Sigmoid colon (tissue), 7 donors: ENCODE measurements around the gene SRP54. TPM values are rescaled to one million over a fixed set of nuclear protein-coding genes. Genes with fewer than 3 reads are reported as not detected.

Source experiments
- DNase-seq: peaks from one replicate; pipeline ENCODE4 v3.0.0-alpha.2; 2019
- H3K27ac ChIP-seq, 4 donors: fragments of 200-600 bp; sonication (generic); one replicate each; pipeline ENCODE4 v1.5.1; 2016 to 2019; ENCODE audit warnings: mild to moderate bottlenecking in 1 of 4
- H3K27me3 ChIP-seq, 3 donors: fragments of 200-600 bp; sonication (generic); one replicate each; pipeline ENCODE4 v1.5.1; 2019; ENCODE audit warnings: mild to moderate bottlenecking in 1 of 3
- H3K36me3 ChIP-seq, 4 donors: fragments of 200-600 bp; sonication (generic); one replicate each; pipeline ENCODE4 v1.5.1; 2016 to 2019
- H3K4me1 ChIP-seq, 4 donors: fragments of 200-600 bp; sonication (generic); one replicate each; pipeline ENCODE4 v1.5.1; 2017 to 2019
- H3K4me3 ChIP-seq, 4 donors: fragments of 200-600 bp; sonication (generic); one replicate each; pipeline ENCODE4 v1.5.1; 2017 to 2019; ENCODE audit warnings: mild to moderate bottlenecking in 2 of 4, moderate library complexity in 1 of 4
- H3K9me3 ChIP-seq, 4 donors: fragments of 200-600 bp in 3 of 4; sonication (generic) in 3 of 4; one replicate each; pipeline versions ENCODE4 v1.5.1 to v1.6.1; 2013 to 2019
- EP300 ChIP-seq, 4 donors: sonication (generic); formaldehyde crosslinking; IDR thresholded peaks; one replicate each; pipeline ENCODE4 v1.6.1; 2017; ENCODE audit warnings: antibody characterized with exemption in 4 of 4
- POLR2A ChIP-seq, 2 donors: fragments of 450-650 bp; IDR thresholded peaks; one replicate each; pipeline ENCODE4 v1.6.1; 2016; ENCODE audit warnings: antibody characterized with exemption in 2 of 2, mild to moderate bottlenecking in 2 of 2, moderate library complexity in 2 of 2
- POLR2AphosphoS5 ChIP-seq, 4 donors: sonication (generic); formaldehyde crosslinking; IDR thresholded peaks; one replicate each; pipeline ENCODE4 v1.6.1; 2017; ENCODE audit warnings: antibody characterized with exemption in 4 of 4
- WGBS, 2 donors: extraction: QIAGEN DNeasy Blood & Tissue Kit; methylation state at CpG; one replicate each; pipeline ENCODE4 v1.1.7; 2013; 5-methylcytosine and 5-hydroxymethylcytosine counted together
- intact Hi-C: fragments of 100-400 bp; cut with DNase I; formaldehyde crosslinking; loops from one replicate; pipeline ENCODE4 v1.15.1; 2023
- polyA plus RNA-seq, 3 donors: library from polyadenylated mRNA; stranded (reverse); fragments of 200-250 nt; gene quantifications; one replicate each; pipeline ENCODE4 v1.2.3, GENCODE V29; 2013
- total RNA-seq, 4 donors: library from RNA; depleted of rRNA; stranded (reverse); fragments of >200 nt; gene quantifications; one replicate each; pipeline ENCODE4 v1.1.0, GENCODE V29; 2016
- TF ChIP-seq, protein P1 (sequence below), 4 experiments: fragments of 450-650 bp in 3 of 4; fragments of 200-600 bp in 1 of 4; IDR thresholded peaks; one replicate each; pipeline ENCODE4 v1.5.1; 2016 to 2019; ENCODE audit warnings: antibody characterized with exemption in 4 of 4, mild to moderate bottlenecking in 3 of 4, moderate library complexity in 2 of 4
- donor health status: healthy with polysubstance abuse.
- donor health status: Bipolar disorder and iron deficiency.
- donor health status: healthy.

Gene SRP54
- total and polyA plus RNA-seq, 7 donors, result 29.9 to 36.1 (median 34.2) TPM

DNA sequence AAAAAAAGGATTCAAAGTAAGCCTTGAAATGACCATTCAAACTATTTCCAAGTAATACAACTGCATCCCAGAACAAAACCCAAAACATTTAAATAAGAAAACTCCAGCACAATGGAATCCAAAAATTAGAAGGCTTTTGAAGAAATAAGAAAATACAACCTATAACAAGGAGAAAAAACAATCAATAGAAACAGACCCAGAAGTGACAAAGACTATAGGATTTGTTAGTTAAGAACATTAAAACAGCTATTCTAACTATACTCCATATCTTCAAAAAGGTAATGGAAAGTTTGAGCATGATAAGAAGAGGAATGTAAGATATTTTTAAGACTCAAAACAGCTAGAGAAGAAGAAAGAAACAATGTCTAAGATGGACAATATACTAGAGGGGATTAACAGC lies 39.3 kb upstream of the SRP54 start:
- DNase-seq, result no peak
- no peaks in the 10 kb centered on the region for H3K4me1 ChIP-seq
- peaks cover 0 to 8% (median 2%) of the 10 kb centered on the region in 4 donors for H3K9me3 ChIP-seq
- no peak overlapping the region for H3K27ac ChIP-seq
- no peak for TF ChIP-seq POLR2A (IDR thresholded peaks at IDR 0.05)
- no peak for TF ChIP-seq POLR2AphosphoS5 (IDR thresholded peaks at IDR 0.05)
- no peak for TF ChIP-seq EP300 (IDR thresholded peaks at IDR 0.05)
- TF ChIP-seq, protein P1, sequence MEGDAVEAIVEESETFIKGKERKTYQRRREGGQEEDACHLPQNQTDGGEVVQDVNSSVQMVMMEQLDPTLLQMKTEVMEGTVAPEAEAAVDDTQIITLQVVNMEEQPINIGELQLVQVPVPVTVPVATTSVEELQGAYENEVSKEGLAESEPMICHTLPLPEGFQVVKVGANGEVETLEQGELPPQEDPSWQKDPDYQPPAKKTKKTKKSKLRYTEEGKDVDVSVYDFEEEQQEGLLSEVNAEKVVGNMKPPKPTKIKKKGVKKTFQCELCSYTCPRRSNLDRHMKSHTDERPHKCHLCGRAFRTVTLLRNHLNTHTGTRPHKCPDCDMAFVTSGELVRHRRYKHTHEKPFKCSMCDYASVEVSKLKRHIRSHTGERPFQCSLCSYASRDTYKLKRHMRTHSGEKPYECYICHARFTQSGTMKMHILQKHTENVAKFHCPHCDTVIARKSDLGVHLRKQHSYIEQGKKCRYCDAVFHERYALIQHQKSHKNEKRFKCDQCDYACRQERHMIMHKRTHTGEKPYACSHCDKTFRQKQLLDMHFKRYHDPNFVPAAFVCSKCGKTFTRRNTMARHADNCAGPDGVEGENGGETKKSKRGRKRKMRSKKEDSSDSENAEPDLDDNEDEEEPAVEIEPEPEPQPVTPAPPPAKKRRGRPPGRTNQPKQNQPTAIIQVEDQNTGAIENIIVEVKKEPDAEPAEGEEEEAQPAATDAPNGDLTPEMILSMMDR (IDR thresholded peaks at IDR 0.05), result no peak
- H3K4me3 ChIP-seq, result no peak overlapping the region
- intact Hi-C loops, result no loop called here
- H3K27me3 ChIP-seq, result no peaks in the 10 kb centered on the region
- H3K36me3 ChIP-seq, result no peaks in the 10 kb centered on the region

DNA sequence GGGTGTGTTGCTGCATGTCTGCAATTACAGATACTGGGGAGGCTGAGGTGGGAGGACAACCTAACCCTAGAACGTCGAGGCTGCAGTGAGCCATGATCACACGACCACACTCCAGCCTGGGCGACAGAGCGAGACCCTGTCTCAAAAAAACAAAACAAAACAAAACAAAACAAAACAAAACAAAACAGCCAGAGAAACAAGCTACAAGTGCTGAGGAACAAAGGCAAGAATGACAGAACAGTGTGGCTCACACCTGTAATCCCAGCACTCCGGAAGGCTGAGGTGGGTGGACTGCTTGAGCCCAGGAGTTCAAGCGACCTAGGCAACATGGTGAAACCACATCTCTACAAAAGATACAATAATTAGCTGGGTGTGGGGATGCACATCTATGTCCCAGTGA lies 38.0 kb upstream of the SRP54 start:
- peaks cover 0 to 8% (median 2%) of the 10 kb centered on the region in 4 donors for H3K9me3 ChIP-seq
- H3K36me3 ChIP-seq, result no peaks in the 10 kb centered on the region
- no peak overlapping the region for H3K4me3 ChIP-seq
- TF ChIP-seq, protein P1 (IDR thresholded peaks at IDR 0.05), result no peak
- TF ChIP-seq EP300 (IDR thresholded peaks at IDR 0.05), result no peak
- TF ChIP-seq POLR2AphosphoS5 (IDR thresholded peaks at IDR 0.05), result no peak
- TF ChIP-seq POLR2A (IDR thresholded peaks at IDR 0.05), result no peak
- H3K27me3 ChIP-seq, result no peaks in the 10 kb centered on the region
- H3K4me1 ChIP-seq, result no peaks in the 10 kb centered on the region
- DNase-seq, result no peak
- 95 to 96% methylated on average over 7 of the region's 7 CpGs for WGBS, 2 donors
- intact Hi-C loops, result no loop called here
- H3K27ac ChIP-seq, result no peak overlapping the region

DNA sequence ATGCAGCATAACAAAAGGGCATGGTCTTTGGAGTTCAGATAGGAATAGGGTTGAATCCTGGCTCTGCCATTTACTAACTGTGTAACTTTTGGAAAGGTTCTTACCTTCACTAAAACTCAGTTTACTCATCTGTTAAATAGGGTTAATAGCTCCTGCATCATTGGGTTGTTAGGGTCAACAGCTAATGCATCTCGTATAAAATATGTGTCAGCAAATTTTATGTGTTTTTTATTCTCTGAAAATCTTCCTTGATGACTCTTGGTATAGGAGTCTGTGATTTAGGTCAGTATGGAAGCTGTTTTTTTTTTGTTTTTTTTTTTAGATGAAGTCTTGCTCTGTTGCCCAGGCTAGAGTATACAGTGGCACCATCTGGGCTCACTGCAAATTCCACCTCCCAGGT lies 36.1 kb upstream of the SRP54 start:
- TF ChIP-seq POLR2A (IDR thresholded peaks at IDR 0.05) (no peak), EP300 (IDR thresholded peaks at IDR 0.05) (no peak), POLR2AphosphoS5 (IDR thresholded peaks at IDR 0.05) (no peak)
- TF ChIP-seq, protein P1 (IDR thresholded peaks at IDR 0.05), result no peak
- no peak for DNase-seq
- Histone ChIP-seq H3K4me3 (no peak overlapping the region), H3K27ac (no peak overlapping the region), H3K9me3 (peaks cover 0 to 8% (median 2%) of the 10 kb centered on the region in 4 donors), H3K4me1 (no peaks in the 10 kb centered on the region), H3K27me3 (no peaks in the 10 kb centered on the region), H3K36me3 (no peaks in the 10 kb centered on the region)
- WGBS, 2 donors, result 60 to 73% methylated on average over 1 of the region's 1 CpG
- intact Hi-C loops, result no loop called here

DNA sequence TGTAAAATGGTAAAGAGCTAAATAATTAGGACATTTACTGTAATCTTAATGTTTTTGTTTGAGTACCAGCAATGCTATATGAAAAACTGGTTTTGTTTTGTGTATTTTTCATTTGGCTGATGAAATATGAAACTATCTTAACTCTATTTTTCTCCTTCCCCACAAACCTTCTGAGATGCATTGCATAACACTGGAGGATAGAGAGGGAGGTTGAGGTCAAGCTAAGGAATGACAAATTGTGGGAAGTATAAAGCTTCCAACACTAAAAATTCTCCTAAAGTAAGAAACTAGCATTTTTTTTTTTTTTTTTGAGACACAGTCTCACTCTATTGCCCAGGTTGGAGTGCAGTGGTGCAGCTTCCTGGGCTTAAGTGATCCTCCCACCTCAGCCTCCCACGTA lies 31.5 kb upstream of the SRP54 start:
- intact Hi-C loops, result no loop called here
- WGBS, 2 donors, result 96 to 97% methylated on average over 1 of the region's 1 CpG
- H3K27me3 ChIP-seq, result no peaks in the 10 kb centered on the region
- no peaks in the 10 kb centered on the region for H3K4me1 ChIP-seq
- no peak overlapping the region for H3K4me3 ChIP-seq
- DNase-seq, result no peak
- no peak for TF ChIP-seq POLR2A (IDR thresholded peaks at IDR 0.05)
- no peak for TF ChIP-seq POLR2AphosphoS5 (IDR thresholded peaks at IDR 0.05)
- TF ChIP-seq, protein P1 (IDR thresholded peaks at IDR 0.05), result no peak
- no peaks in the 10 kb centered on the region for H3K9me3 ChIP-seq
- H3K27ac ChIP-seq, result no peak overlapping the region
- peaks cover 0 to 6% (median 2%) of the 10 kb centered on the region in 4 donors for H3K36me3 ChIP-seq

DNA sequence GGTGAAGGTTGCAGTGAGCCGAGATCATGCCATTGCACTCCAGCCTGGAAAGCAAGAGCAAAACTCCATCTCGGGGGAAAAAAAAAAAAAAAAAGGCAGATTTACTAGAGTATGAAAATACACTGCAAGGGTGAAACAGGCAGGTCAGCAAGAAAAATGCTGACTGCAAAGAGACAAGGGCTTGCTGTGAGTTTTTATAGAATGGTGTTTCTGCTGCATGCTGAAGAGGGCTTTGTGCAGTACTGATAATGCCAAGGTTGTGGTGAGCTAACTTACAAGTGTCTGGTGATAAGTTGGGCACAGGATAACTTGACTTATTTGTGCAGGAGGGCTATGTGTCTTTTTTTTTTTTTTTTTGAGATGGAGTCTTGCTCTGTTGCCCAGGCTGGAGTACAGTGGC lies 25.9 kb upstream of the SRP54 start:
- Histone ChIP-seq H3K27me3 (no peaks in the 10 kb centered on the region), H3K9me3 (no peaks in the 10 kb centered on the region), H3K27ac (no peak overlapping the region), H3K4me1 (no peaks in the 10 kb centered on the region), H3K4me3 (no peak overlapping the region), H3K36me3 (peaks cover 0 to 12% (median 3%) of the 10 kb centered on the region in 4 donors)
- intact Hi-C loops, result no loop called here
- no peak for TF ChIP-seq EP300 (IDR thresholded peaks at IDR 0.05)
- TF ChIP-seq, protein P1 (IDR thresholded peaks at IDR 0.05), result no peak
- no peak for TF ChIP-seq POLR2A (IDR thresholded peaks at IDR 0.05)
- TF ChIP-seq POLR2AphosphoS5 (IDR thresholded peaks at IDR 0.05), result no peak
- WGBS, 2 donors, result 71 to 97% methylated on average over 2 of the region's 2 CpGs
- no peak for DNase-seq
